CD4-positive, CD25-positive, alpha-beta regulatory T cell (primary cell): ENCODE data around the gene ZNF341. TPM values are rescaled to one million over a fixed set of nuclear protein-coding genes. Genes with fewer than 3 reads are reported as not detected.

Source experiments
- ATAC-seq, 2 donors: fragments of 150-1000 bp; cut with Tn5 transposase; one replicate each; pipeline ENCODE4 v1.10.0; 2021; ENCODE audit warnings: low read depth in 2 of 2, moderate number of reproducible peaks in 2 of 2, moderate library complexity in 1 of 2
- DNase-seq, 3 donors: peaks; one replicate each; pipeline versions ENCODE4 v3.0.0 to v3.0.0-alpha.2; 2012 to 2022; ENCODE audit warnings: mixed read lengths in 1 of 3
- H3K27ac ChIP-seq: one replicate; pipeline ENCODE4 v1.7.0; 2013; ENCODE audit warnings: mild to moderate bottlenecking, low read length; ENCODE audit not compliant: insufficient read depth, poor library complexity, severe bottlenecking
- H3K27me3 ChIP-seq: one replicate; pipeline ENCODE4 v1.7.0; 2013; ENCODE audit warnings: low read length; ENCODE audit not compliant: control insufficient read depth, insufficient read depth
- H3K36me3 ChIP-seq: one replicate; pipeline ENCODE4 v1.7.0; 2013; ENCODE audit warnings: mild to moderate bottlenecking, low read length, moderate library complexity; ENCODE audit not compliant: control insufficient read depth, insufficient read depth
- H3K4me1 ChIP-seq: 2 replicates; pipeline ENCODE4 v1.7.0; 2013; ENCODE audit warnings: mild to moderate bottlenecking, low read length; ENCODE audit not compliant: insufficient read depth, control insufficient read depth, poor library complexity, severe bottlenecking
- H3K4me3 ChIP-seq: one replicate; pipeline ENCODE4 v1.7.0; 2013; ENCODE audit warnings: low read depth, mild to moderate bottlenecking, low read length, moderate library complexity
- H3K9me3 ChIP-seq, 2 experiments: 1 replicate in 1 of 2; 2 replicates in 1 of 2; pipeline ENCODE4 v1.7.0; 2013; ENCODE audit warnings: low read length in 2 of 2, mild to moderate bottlenecking in 1 of 2, moderate library complexity in 1 of 2; ENCODE audit not compliant: control insufficient read depth in 2 of 2
- H3K27ac Mint-ChIP-seq, 3 donors: one replicate each; pipeline ENCODE4 v1.8.0; 2020 to 2022; ENCODE audit warnings: mild to moderate bottlenecking in 3 of 3, mixed read lengths in 3 of 3, moderate library complexity in 2 of 3
- H3K27me3 Mint-ChIP-seq: one replicate; pipeline ENCODE4 v1.8.0; 2022; ENCODE audit warnings: mild to moderate bottlenecking, mixed read lengths
- H3K36me3 Mint-ChIP-seq: one replicate; pipeline ENCODE4 v1.8.0; 2020; ENCODE audit warnings: mixed read lengths
- H3K4me1 Mint-ChIP-seq, 4 donors: one replicate each; pipeline ENCODE4 v1.8.0; 2020 to 2022; ENCODE audit warnings: mixed read lengths in 4 of 4, mild to moderate bottlenecking in 1 of 4
- H3K4me3 Mint-ChIP-seq, 4 donors: one replicate each; pipeline ENCODE4 v1.8.0; 2020 to 2022; ENCODE audit warnings: mild to moderate bottlenecking in 4 of 4, mixed read lengths in 4 of 4, moderate library complexity in 3 of 4
- H3K9me3 Mint-ChIP-seq, 7 donors: one replicate each; pipeline ENCODE4 v1.8.0; 2020 to 2022; ENCODE audit warnings: mixed read lengths in 7 of 7, mild to moderate bottlenecking in 3 of 7, moderate library complexity in 2 of 7
- polyA plus RNA-seq, 4 donors: library from polyadenylated mRNA; unstranded; fragments of 300-500 nt; fragmentation: Illumina TruSeq; gene quantifications; one replicate each; pipeline ENCODE4 v1.2.3, GENCODE V29; 2021
- total RNA-seq: library from RNA; stranded (reverse); gene quantifications from one replicate; pipeline ENCODE4 v1.2.3, GENCODE V29; 2022

ZNF341 gene
- total and polyA plus RNA-seq, 5 donors from 2014 or later, result 0.89 to 4.6 (median 1.3) TPM

GRCh38 chr20:33830371-33830770 lies 98.6 kb downstream of the ZNF341 start:
- no peak for DNase-seq
- Mint-ChIP-seq H3K4me3 (no peak overlapping the region), H3K9me3 (peaks cover 0 to 1% (median 0%) of the 10 kb centered on the region in 7 donors), H3K4me1 (peaks cover 38 to 80% (median 56%) of the 10 kb centered on the region in 4 donors), H3K27ac (peak overlapping the region in 2 of 3 donors; percentile 19 to 45), H3K27me3 (no peaks in the 10 kb centered on the region), H3K36me3 (peaks cover 41% of the 10 kb centered on the region)
- H3K36me3 ChIP-seq, result peaks cover 13% of the 10 kb centered on the region
- no peaks in the 10 kb centered on the region for H3K9me3 ChIP-seq
- H3K27ac ChIP-seq, result no peak overlapping the region
- H3K4me1 ChIP-seq, result peaks cover 8% of the 10 kb centered on the region
- no peak for ATAC-seq
- H3K4me3 ChIP-seq, result no peak overlapping the region
- H3K27me3 ChIP-seq, result no peaks in the 10 kb centered on the region

DNA sequence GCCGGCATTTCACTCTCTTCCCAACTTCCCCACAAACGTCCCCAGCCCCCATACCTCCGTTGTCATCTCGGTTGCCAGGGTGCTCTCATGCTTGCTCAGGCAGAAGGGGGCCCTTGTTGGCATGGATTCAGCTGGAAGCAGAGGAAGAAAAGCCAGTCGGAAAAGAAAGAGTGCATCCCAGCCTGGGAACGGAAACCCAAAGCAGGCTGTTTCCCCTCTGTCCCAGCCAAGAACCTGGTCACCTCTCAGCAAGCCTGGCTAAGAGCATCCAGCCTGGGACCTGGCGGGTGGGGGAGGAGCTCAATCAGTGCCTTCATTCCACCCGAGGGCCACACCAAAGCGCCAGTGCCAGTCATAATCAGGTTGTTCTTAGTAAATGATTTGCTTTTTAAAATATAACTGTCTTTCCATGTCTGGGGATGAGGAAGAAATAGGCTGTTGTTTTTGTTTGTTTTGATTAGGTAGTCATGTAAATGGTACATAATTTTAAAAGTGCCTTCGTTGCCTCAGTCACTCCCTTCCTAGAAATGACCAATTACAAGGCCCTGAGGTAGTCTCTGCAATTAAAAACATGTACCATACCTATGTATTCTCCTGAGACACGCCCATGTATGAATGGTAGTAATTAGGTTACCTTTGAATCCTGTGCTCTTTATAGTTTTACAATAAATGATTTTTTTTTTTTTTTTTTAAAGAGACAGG lies 100.5 kb downstream of the ZNF341 start:
- peak overlapping the region in 1 of 3 donors; percentile 67 for H3K27ac Mint-ChIP-seq
- H3K27me3 ChIP-seq, result no peaks in the 10 kb centered on the region
- H3K27me3 Mint-ChIP-seq, result no peaks in the 10 kb centered on the region
- H3K9me3 Mint-ChIP-seq, result peaks cover 0 to 1% (median 0%) of the 10 kb centered on the region in 7 donors
- H3K4me3 ChIP-seq, result no peak overlapping the region
- H3K27ac ChIP-seq, result no peak overlapping the region
- H3K9me3 ChIP-seq, result no peaks in the 10 kb centered on the region
- H3K36me3 Mint-ChIP-seq, result peaks cover 49% of the 10 kb centered on the region
- H3K4me1 ChIP-seq, result peaks cover 9% of the 10 kb centered on the region
- no peak overlapping the region for H3K4me3 Mint-ChIP-seq
- peaks cover 42 to 79% (median 59%) of the 10 kb centered on the region in 4 donors for H3K4me1 Mint-ChIP-seq
- H3K36me3 ChIP-seq, result peaks cover 15% of the 10 kb centered on the region
- ATAC-seq, result no peak
- no peak for DNase-seq

DNA sequence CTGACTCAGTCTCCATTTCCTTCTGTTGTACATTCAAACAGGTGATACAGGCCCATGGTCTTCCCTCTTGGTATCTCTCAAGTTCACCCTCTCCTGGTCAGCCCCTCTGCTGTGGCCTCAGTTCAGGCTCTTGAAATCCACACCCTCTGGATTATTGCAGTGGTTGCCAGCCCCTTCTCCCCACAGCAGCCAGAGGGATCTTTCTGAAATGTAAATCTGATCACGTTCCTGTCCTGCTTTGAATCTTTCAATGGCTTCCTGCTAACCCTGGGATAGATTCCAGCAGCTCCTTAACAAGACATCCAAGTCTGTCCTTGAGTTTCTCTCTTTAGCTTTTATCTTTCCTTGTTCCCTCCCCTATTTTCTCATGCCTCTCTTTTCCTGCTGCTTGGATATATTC lies 101.5 kb downstream of the ZNF341 start:
- Histone ChIP-seq H3K9me3 (no peaks in the 10 kb centered on the region), H3K4me3 (no peak overlapping the region), H3K36me3 (peaks cover 15% of the 10 kb centered on the region), H3K27me3 (no peaks in the 10 kb centered on the region), H3K4me1 (peaks cover 12% of the 10 kb centered on the region), H3K27ac (no peak overlapping the region)
- H3K27ac Mint-ChIP-seq, result peak overlapping the region in 1 of 3 donors; percentile 7
- no peak for ATAC-seq
- H3K4me1 Mint-ChIP-seq, result peaks cover 46 to 79% (median 59%) of the 10 kb centered on the region in 4 donors
- peaks cover 0 to 1% (median 0%) of the 10 kb centered on the region in 7 donors for H3K9me3 Mint-ChIP-seq
- no peaks in the 10 kb centered on the region for H3K27me3 Mint-ChIP-seq
- H3K4me3 Mint-ChIP-seq, result no peak overlapping the region
- peaks cover 49% of the 10 kb centered on the region for H3K36me3 Mint-ChIP-seq
- DNase-seq, result no peak

DNA sequence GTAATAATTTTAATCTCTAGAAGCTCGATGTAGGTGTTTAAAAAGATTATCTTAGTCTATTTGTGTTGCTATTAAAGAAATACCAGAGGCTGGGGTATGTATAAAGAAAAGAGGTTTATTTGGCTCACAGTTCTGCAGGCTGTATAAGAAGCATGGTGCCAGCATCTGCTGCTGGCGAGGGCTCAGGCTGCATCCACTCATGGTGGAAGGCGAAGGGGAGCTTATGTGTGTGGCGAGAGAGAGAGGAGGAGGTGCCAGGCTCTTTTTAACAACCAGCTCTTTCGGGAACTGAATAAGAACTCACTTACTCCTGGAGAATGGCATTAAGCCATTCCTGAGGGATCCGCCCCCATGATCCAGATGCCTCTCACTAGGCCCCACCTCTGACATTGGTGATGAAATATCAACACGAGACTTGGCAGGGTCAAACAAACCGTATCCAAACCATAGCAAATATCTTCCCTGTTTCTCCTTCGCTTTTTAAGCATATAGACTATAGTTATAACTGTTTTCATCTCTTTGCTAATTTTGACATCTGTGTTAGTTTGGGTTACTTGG lies 103.9 kb downstream of the ZNF341 start:
- Mint-ChIP-seq H3K4me1 (peaks cover 38 to 78% (median 51%) of the 10 kb centered on the region in 4 donors), H3K27me3 (no peaks in the 10 kb centered on the region), H3K27ac (peak overlapping the region in 2 of 3 donors; percentile 1 to 17), H3K36me3 (peaks cover 40% of the 10 kb centered on the region), H3K4me3 (no peak overlapping the region), H3K9me3 (peaks cover 0 to 1% (median 0%) of the 10 kb centered on the region in 7 donors)
- H3K9me3 ChIP-seq, result no peaks in the 10 kb centered on the region
- ATAC-seq (no peak), DNase-seq (no peak)
- H3K4me3 ChIP-seq, result no peak overlapping the region
- H3K27ac ChIP-seq, result no peak overlapping the region
- peaks cover 15% of the 10 kb centered on the region for H3K36me3 ChIP-seq
- H3K27me3 ChIP-seq, result no peaks in the 10 kb centered on the region
- peaks cover 12% of the 10 kb centered on the region for H3K4me1 ChIP-seq

DNA sequence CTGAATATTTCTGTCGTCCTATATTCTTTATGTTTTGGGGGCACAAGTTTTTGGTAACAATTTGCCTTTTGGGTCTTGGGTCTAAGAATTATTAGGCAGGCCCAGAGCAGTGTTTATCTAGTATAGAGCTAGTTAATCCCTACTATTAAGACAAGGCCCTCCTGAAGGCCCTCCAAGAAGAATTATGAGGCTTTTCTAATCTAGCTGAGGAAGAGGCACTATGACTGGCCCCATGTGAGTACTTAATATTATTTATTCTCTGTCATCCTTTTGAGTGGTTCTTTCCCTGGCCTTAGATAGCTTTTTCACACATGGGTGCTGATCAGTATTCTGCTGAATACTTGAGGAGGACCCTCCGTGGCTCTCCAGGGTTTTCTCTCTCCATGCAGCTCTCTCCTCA lies 104.5 kb downstream of the ZNF341 start:
- no peaks in the 10 kb centered on the region for H3K27me3 Mint-ChIP-seq
- no peak for DNase-seq
- H3K36me3 ChIP-seq, result peaks cover 15% of the 10 kb centered on the region
- no peaks in the 10 kb centered on the region for H3K9me3 ChIP-seq
- no peak overlapping the region for H3K4me3 ChIP-seq
- H3K4me3 Mint-ChIP-seq, result no peak overlapping the region
- peaks cover 40% of the 10 kb centered on the region for H3K36me3 Mint-ChIP-seq
- no peaks in the 10 kb centered on the region for H3K27me3 ChIP-seq
- ATAC-seq, result no peak
- H3K27ac Mint-ChIP-seq, result peak overlapping the region in 2 of 3 donors; percentile 1 to 72
- H3K27ac ChIP-seq, result no peak overlapping the region
- peaks cover 0 to 1% (median 0%) of the 10 kb centered on the region in 7 donors for H3K9me3 Mint-ChIP-seq
- H3K4me1 Mint-ChIP-seq, result peaks cover 43 to 81% (median 57%) of the 10 kb centered on the region in 4 donors
- peaks cover 15% of the 10 kb centered on the region for H3K4me1 ChIP-seq

DNA sequence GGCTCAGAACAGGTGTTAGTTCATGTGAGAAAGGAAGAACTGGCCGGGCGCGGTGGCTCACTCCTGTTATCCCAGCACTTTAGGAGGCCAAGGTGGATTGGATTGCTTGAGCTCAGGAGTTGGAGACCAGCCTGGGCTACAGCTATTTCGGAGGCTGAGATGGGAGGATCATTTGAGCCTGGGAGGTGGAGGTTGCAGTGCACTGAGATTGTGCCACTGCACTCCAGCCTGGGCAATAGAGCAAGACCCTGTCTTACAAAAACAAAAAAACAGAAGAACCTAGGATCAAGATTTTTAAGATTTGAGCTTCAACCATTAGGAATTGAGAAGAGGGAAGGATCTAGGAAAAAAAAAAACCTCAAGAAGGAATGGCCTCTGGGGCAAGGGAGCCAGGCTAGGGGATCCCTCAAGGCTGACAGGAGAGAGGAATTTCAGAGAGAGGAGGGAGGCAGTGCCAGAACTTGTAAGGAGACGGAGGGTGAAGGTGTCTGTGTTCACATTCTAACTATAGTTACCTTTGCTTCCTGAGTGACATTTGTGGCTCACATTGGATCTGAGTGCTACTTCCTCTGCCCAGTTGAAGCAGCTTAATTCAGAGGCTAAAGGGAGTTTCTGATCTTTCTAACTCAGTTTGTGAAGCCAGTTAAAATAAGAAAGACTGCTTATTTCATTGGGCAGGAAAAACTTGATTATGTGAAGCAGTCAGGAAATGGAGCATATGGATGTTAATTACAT lies 105.5 kb downstream of the ZNF341 start:
- no peak overlapping the region for H3K4me3 ChIP-seq
- peaks cover 32% of the 10 kb centered on the region for H3K36me3 Mint-ChIP-seq
- peak in 1 of 3 donors; percentile 39 for DNase-seq
- H3K27me3 ChIP-seq, result no peaks in the 10 kb centered on the region
- peaks cover 9% of the 10 kb centered on the region for H3K36me3 ChIP-seq
- peak overlapping the region; percentile 33 to 78 (median 78) for H3K27ac Mint-ChIP-seq
- H3K9me3 Mint-ChIP-seq, result peaks cover 0 to 1% (median 0%) of the 10 kb centered on the region in 7 donors
- no peaks in the 10 kb centered on the region for H3K27me3 Mint-ChIP-seq
- no peak for ATAC-seq
- no peaks in the 10 kb centered on the region for H3K9me3 ChIP-seq
- no peak overlapping the region for H3K27ac ChIP-seq
- H3K4me1 Mint-ChIP-seq, result peaks cover 49 to 83% (median 61%) of the 10 kb centered on the region in 4 donors
- H3K4me3 Mint-ChIP-seq, result peak overlapping the region in 1 of 4 donors; percentile 33
- H3K4me1 ChIP-seq, result peaks cover 25% of the 10 kb centered on the region

- H3K36me3 Mint-ChIP-seq, result peaks cover 25% of the 10 kb centered on the region
Measured at GRCh38 chr20:33838035-33838864, 106.5 kb downstream of the ZNF341 start.

More at GRCh38 chr20:33838035-33838864, 106.5 kb downstream of the ZNF341 start:
- Histone ChIP-seq H3K36me3 (peaks cover 7% of the 10 kb centered on the region), H3K4me1 (peaks cover 35% of the 10 kb centered on the region), H3K27ac (no peak overlapping the region), H3K4me3 (no peak overlapping the region), H3K9me3 (no peaks in the 10 kb centered on the region), H3K27me3 (no peaks in the 10 kb centered on the region)
- H3K27ac Mint-ChIP-seq, result peak overlapping the region in 1 of 3 donors; percentile 78
- peak overlapping the region in 1 of 4 donors; percentile 9 for H3K4me3 Mint-ChIP-seq
- DNase-seq, result no peak
- peaks cover 0 to 1% (median 0%) of the 10 kb centered on the region in 7 donors for H3K9me3 Mint-ChIP-seq
- ATAC-seq, result no peak
- H3K4me1 Mint-ChIP-seq, result peaks cover 56 to 89% (median 68%) of the 10 kb centered on the region in 4 donors
- no peaks in the 10 kb centered on the region for H3K27me3 Mint-ChIP-seq
